K562 (cell line): ENCODE measurements around the gene CHST13. TPM values are rescaled to one million over a fixed set of nuclear protein-coding genes. Genes with fewer than 3 reads are reported as not detected.

Source experiments
- ATAC-seq: fragments of 200-7000 bp; cut with Tn5 transposase; 3 replicates; pipeline ENCODE4 v1.9.1; 2020; ENCODE audit warnings: moderate library complexity
- BruUV-seq: library from RNA; stranded (reverse); fragments of 400-500 nt; replicated peaks from 2 replicates; lab custom pipeline; 2021; lab: Mats Ljungman, UMichigan
- CTCF ChIA-PET: fragments of 300-600 bp; formaldehyde crosslinking; extraction: SDS; loops from one replicate; lab custom pipeline; 2021; ENCODE audit warnings: low intra/inter-chr PET ratio; lab: Yijun Ruan, JAX
- POLR2A ChIA-PET: fragments of 300-600, 350-650 bp; sonication (Branson Sonifier 250); formaldehyde crosslinking; extraction: SDS; loops from one replicate; lab custom pipeline; 2021; ENCODE audit warnings: antibody characterized with exemption, inconsistent platforms; lab: Yijun Ruan, JAX
- DNase-seq, 4 experiments: peaks; one replicate each; pipeline versions ENCODE4 v3.0.0 to v3.0.0-alpha.2; 2011 to 2018; ENCODE audit warnings: low spot score in 3 of 4, mixed read lengths in 3 of 4; ENCODE audit errors: extremely low read depth in 1 of 4
- FAIRE-seq: peaks from 2 replicates; lab custom pipeline; 2011; peaks lifted over from hg19 to GRCh38; lab: Jason Lieb, UNC
- H2AFZ ChIP-seq: 2 replicates; pipeline ENCODE4 v1.6.0; 2011; ENCODE audit warnings: low read depth, low read length, control low read depth, inconsistent platforms
- H3K27ac ChIP-seq: fragments of 200-600 bp; 3 replicates; pipeline ENCODE4 v1.8.0; 2011; ENCODE audit warnings: low read depth, mild to moderate bottlenecking, control low read depth, inconsistent platforms, low read length, moderate library complexity, mixed read lengths; ENCODE audit errors: extremely low read depth
- H3K27me3 ChIP-seq, 2 experiments: fragments of 300-600 bp in 1 of 2; 2 replicates in 1 of 2; 3 replicates in 1 of 2; pipeline versions ENCODE4 v1.6.0 to v1.8.0; 2011; ENCODE audit warnings: inconsistent platforms in 2 of 2, low read length in 2 of 2, mild to moderate bottlenecking in 1 of 2, mixed read lengths in 1 of 2, moderate library complexity in 1 of 2; ENCODE audit not compliant: control insufficient read depth in 2 of 2, insufficient read depth in 2 of 2
- H3K36me3 ChIP-seq: fragments of 300-600 bp; 3 replicates; pipeline ENCODE4 v1.8.0; 2011; ENCODE audit warnings: mild to moderate bottlenecking, low read length, inconsistent platforms; ENCODE audit not compliant: control insufficient read depth, insufficient read depth
- H3K4me1 ChIP-seq, 2 experiments: fragments of 200-600 bp in 1 of 2; replicated peaks in 1 of 2; 2 replicates in 1 of 2; 3 replicates in 1 of 2; pipeline versions ENCODE4 v1.5.1 to v1.8.0; 2011; ENCODE audit warnings: inconsistent platforms in 2 of 2, low read length in 2 of 2, mild to moderate bottlenecking in 1 of 2, mixed read lengths in 1 of 2, moderate library complexity in 1 of 2; ENCODE audit not compliant: control insufficient read depth in 2 of 2, insufficient read depth in 2 of 2
- H3K4me2 ChIP-seq: 2 replicates; pipeline ENCODE4 v1.6.1; 2011; ENCODE audit warnings: low read length, control low read depth, inconsistent platforms, mixed read lengths; ENCODE audit not compliant: insufficient read depth
- H3K4me3 ChIP-seq: fragments of 200-600 bp; sonication (generic), shearing (Covaris generic); 2 replicates; pipeline ENCODE4 v1.5.1; 2016; ENCODE audit warnings: control low read depth, inconsistent platforms
- H3K79me2 ChIP-seq: fragments of 200-600 bp; 3 replicates; pipeline ENCODE4 v1.8.0; 2011; ENCODE audit warnings: low read length, inconsistent platforms; ENCODE audit not compliant: control insufficient read depth, insufficient read depth
- H3K9ac ChIP-seq, 2 experiments: 2 replicates each; pipeline versions ENCODE4 v1.6.0 to v1.6.1; 2011; ENCODE audit warnings: low read depth in 2 of 2, low read length in 2 of 2, control low read depth in 1 of 2, inconsistent platforms in 1 of 2, mild to moderate bottlenecking in 1 of 2, mixed read lengths in 1 of 2; ENCODE audit not compliant: insufficient read depth in 1 of 2
- H3K9me1 ChIP-seq: one replicate; pipeline ENCODE4 v1.6.0; 2011; ENCODE audit warnings: inconsistent platforms, mild to moderate bottlenecking, low read length, moderate library complexity; ENCODE audit not compliant: control insufficient read depth, insufficient read depth
- H3K9me3 ChIP-seq: replicated peaks from 2 replicates; pipeline ENCODE4 v1.5.1; 2011; ENCODE audit warnings: low read depth, low read length, inconsistent platforms; ENCODE audit not compliant: control insufficient read depth, insufficient read depth
- H4K20me1 ChIP-seq: replicated peaks from 2 replicates; pipeline ENCODE4 v1.6.1; 2011; ENCODE audit warnings: low read length, inconsistent platforms, mixed read lengths; ENCODE audit not compliant: control insufficient read depth, insufficient read depth
- ATF2 ChIP-seq: sonication (generic); formaldehyde crosslinking; IDR thresholded peaks from 2 replicates; pipeline ENCODE4 v1.8.1; 2022; ENCODE audit warnings: missing genetic modification reagents
- HCFC1 ChIP-seq: IDR thresholded peaks from 2 replicates; pipeline ENCODE4 v1.6.1; 2012; ENCODE audit warnings: low read depth, low read length, improper control_type of control experiment
- HNRNPH1 ChIP-seq: fragments of 200-400 bp; formaldehyde crosslinking; optimal IDR thresholded peaks from 2 replicates; pipeline ENCODE3; 2017; ENCODE audit warnings: low read depth, mild to moderate bottlenecking, low read length, moderate library complexity
- TCF7 ChIP-seq: sonication (generic); IDR thresholded peaks from 2 replicates; pipeline ENCODE4 v1.6.1; 2016; ENCODE audit warnings: antibody characterized with exemption, borderline replicate concordance
- TCFL5 ChIP-seq: fragments of 250-450 bp; sonication (Bioruptor Pico); conservative IDR thresholded peaks from 2 replicates; pipeline ENCODE4 v1.6.1; 2021; ENCODE audit warnings: mild to moderate bottlenecking, moderate library complexity, matching md5 sums
- WGBS: fragments of 100-300 bp; shearing (Covaris generic); methylation state at CpG from one replicate; pipeline ENCODE4 v1.1.6; 2016; ENCODE audit warnings: low coverage, mixed read lengths; ENCODE audit not compliant: insufficient coverage; ENCODE audit errors: missing lambda C conversion rate; 5-methylcytosine and 5-hydroxymethylcytosine counted together
- in situ Hi-C: fragments of 300-500 bp; cut with MboI; formaldehyde crosslinking; loops from 4 replicates; pipeline ENCODE4 v1.15.0; 2018; ENCODE audit warnings: inconsistent platforms, mixed read lengths
- intact Hi-C: fragments of 100-400 bp; cut with micrococcal nuclease; formaldehyde crosslinking; loops from 2 replicates; pipeline ENCODE4 v1.14.2; 2022
- polyA plus RNA-seq, 8 experiments: library from polyadenylated mRNA; depleted of rRNA in 4 of 8; stranded (reverse) in 5 of 8; unstranded in 3 of 8; fragments of >200 nt; fragmentation: Nextera tagmentation in 2 of 8; fragmentation: Illumina TruSeq in 1 of 8; extraction: Ambion mirVana in 2 of 8; extraction: Trizol in 1 of 8; gene quantifications; 2 replicates each; pipeline versions ENCODE4 v1.2.1 to v1.2.3, GENCODE V29; 2011 to 2014; ENCODE audit warnings: inconsistent platforms in 1 of 8, missing spikeins in 1 of 8
- total RNA-seq, 7 experiments: library from RNA; depleted of rRNA in 6 of 7; stranded (reverse); fragments of >200 nt in 6 of 7; fragmentation: Illumina TruSeq in 2 of 7; extraction: Trizol in 2 of 7; gene quantifications; 2 replicates each; pipeline versions ENCODE4 v1.2.1 to v1.2.3, GENCODE V29; 2011 to 2021; ENCODE audit warnings: low replicate concordance in 1 of 7
- TF ChIP-seq, protein P1 (sequence below), 3 experiments: IDR thresholded peaks in 2 of 3; conservative IDR thresholded peaks in 1 of 3; 2 replicates each; pipeline ENCODE4 v1.5.1; 2011 to 2012; ENCODE audit warnings: low read length in 3 of 3, mild to moderate bottlenecking in 3 of 3, control low read depth in 2 of 3, improper control_type of control experiment in 1 of 3, inconsistent platforms in 1 of 3, low read depth in 1 of 3, mixed read lengths in 1 of 3, moderate library complexity in 1 of 3; ENCODE audit not compliant: insufficient read depth in 2 of 3
- TF ChIP-seq, protein P2 (sequence below): fragments of 450-650 bp; formaldehyde crosslinking; conservative IDR thresholded peaks from 2 replicates; pipeline ENCODE4 v1.4.0; 2022; ENCODE audit warnings: mild to moderate bottlenecking, missing genetic modification characterization

Gene CHST13
- total and polyA plus RNA-seq, 9 of the 15 experiments (the other 6 are each of a cell fraction or from before 2014, with no cell fraction given), result not detected

GRCh38 chr3:126517291-126517951, 6.5 kb upstream of the CHST13 start, which contains the start of gene UROC1:
UROC1 (minus strand) TSS chr3:126517773; CDS start chr3:126517719, 54 bp downstream.
- Histone ChIP-seq H3K4me1 (no peaks in the 10 kb centered on the region; a peak in 1 of 5 replicates), H3K9ac (no peak within 1 kb of the TSS), H4K20me1 (peaks cover 3% of the 10 kb centered on the region; the same call in 1 of the 2 replicates), H3K27ac (no peak within 1 kb of the TSS), H3K27me3 (peaks cover 0 to 26% of the 10 kb centered on the region in 2 experiments; a peak in 2 of 5 replicates), H3K79me2 (no peaks in the 10 kb centered on the region), H3K4me2 (no peak within 1 kb of the TSS), H3K4me3 (no peak within 1 kb of the TSS), H3K36me3 (no peaks in the 10 kb centered on the region), H2AFZ (no peak within 1 kb of the TSS), H3K9me3 (no peaks in the 10 kb centered on the region), H3K9me1 (no peaks in the 10 kb centered on the region)
- CTCF ChIA-PET, result no interaction called here
- POLR2A ChIA-PET, result no interaction called here
- no TSS peak for BruUV-seq
- no peak for TF ChIP-seq TCF7
- FAIRE-seq (no peak), ATAC-seq (no peak), DNase-seq (no peak)
- 6% methylated on average over 10 of the region's 16 CpGs for WGBS
- in situ Hi-C loops (no loop called here), intact Hi-C loops (no loop called here)

DNA sequence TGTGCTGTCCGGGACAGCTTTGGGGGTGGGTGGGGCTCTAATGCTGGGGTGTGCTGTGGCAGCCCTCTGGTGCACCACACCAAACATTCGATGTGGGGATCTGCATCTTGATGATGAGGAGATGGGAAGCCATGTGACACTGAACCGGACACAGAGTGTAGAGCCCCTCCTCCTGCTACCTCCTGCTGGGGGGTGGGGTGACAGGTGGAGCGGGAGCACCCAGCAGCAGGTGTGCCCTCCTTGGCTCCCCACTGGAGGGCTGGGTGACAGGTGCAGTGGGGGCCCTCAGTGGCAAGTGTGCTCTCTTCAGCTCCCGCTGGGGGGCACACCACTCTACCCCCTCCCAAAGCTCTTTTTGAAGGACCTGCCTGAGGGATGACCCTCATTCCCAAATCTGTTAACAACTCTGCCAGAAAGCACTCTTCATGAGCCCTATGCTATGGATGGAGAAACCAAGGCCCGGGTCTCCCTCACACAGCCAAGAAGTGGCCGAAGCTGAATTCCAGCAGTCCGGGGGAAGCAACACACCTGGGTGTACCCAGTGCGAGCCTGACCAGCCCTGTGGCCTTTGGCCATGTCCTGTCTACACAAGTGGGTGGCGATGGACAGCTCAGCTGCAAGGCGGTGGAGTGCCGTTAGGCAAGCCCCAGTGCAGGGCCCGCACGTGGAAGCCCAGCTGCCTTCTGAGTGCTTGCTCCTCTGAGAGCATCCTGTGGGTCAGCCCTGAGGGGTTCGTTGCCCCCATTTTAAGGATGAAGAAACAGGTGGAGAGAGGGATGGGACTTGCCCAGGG, 5.8 kb upstream of the CHST13 start:
- in situ Hi-C loops (no loop called here), intact Hi-C loops (no loop called here)
- Histone ChIP-seq H2AFZ (no peak overlapping the region), H3K4me3 (no peak overlapping the region), H3K36me3 (no peaks in the 10 kb centered on the region), H3K9me1 (no peaks in the 10 kb centered on the region), H3K4me2 (no peak overlapping the region), H4K20me1 (peaks cover 3% of the 10 kb centered on the region; the same call in 1 of the 2 replicates), H3K27me3 (peaks cover 0 to 23% of the 10 kb centered on the region in 2 experiments; a peak in 2 of 5 replicates), H3K9me3 (no peaks in the 10 kb centered on the region), H3K27ac (no peak overlapping the region), H3K4me1 (no peaks in the 10 kb centered on the region; a peak in 1 of 5 replicates), H3K9ac (no peak overlapping the region), H3K79me2 (no peaks in the 10 kb centered on the region)
- BruUV-seq, result no TSS peak
- no peak for ATAC-seq
- FAIRE-seq, result no peak
- POLR2A ChIA-PET, result interaction anchor here (0.6 kb wide), 1 partner anchor 942 kb away, joined by 4 read pairs; no protein-coding TSS in a partner anchor
- CTCF ChIA-PET, result interaction anchor here (0.5 kb wide), 1 partner anchor 1274 kb away, joined by 3 read pairs; no protein-coding TSS in a partner anchor
- no peak for DNase-seq
- WGBS, result 1% methylated on average over 10 of the region's 15 CpGs
- TF ChIP-seq, protein P1, sequence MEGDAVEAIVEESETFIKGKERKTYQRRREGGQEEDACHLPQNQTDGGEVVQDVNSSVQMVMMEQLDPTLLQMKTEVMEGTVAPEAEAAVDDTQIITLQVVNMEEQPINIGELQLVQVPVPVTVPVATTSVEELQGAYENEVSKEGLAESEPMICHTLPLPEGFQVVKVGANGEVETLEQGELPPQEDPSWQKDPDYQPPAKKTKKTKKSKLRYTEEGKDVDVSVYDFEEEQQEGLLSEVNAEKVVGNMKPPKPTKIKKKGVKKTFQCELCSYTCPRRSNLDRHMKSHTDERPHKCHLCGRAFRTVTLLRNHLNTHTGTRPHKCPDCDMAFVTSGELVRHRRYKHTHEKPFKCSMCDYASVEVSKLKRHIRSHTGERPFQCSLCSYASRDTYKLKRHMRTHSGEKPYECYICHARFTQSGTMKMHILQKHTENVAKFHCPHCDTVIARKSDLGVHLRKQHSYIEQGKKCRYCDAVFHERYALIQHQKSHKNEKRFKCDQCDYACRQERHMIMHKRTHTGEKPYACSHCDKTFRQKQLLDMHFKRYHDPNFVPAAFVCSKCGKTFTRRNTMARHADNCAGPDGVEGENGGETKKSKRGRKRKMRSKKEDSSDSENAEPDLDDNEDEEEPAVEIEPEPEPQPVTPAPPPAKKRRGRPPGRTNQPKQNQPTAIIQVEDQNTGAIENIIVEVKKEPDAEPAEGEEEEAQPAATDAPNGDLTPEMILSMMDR (IDR thresholded peaks at IDR 0.05 in 2 of 3, conservative IDR thresholded peaks at IDR 0.05 in 1 of 3; ENCODE audit: insufficient read depth in 2 of 3, low read depth in 1 of 3, low read length in 3 of 3), result peak in 1 of 3 experiments; percentile 2; a peak in 1 of 6 replicates
- TF ChIP-seq HCFC1, result no peak
- TF ChIP-seq HNRNPH1, result no peak
- TF ChIP-seq, protein P2, sequence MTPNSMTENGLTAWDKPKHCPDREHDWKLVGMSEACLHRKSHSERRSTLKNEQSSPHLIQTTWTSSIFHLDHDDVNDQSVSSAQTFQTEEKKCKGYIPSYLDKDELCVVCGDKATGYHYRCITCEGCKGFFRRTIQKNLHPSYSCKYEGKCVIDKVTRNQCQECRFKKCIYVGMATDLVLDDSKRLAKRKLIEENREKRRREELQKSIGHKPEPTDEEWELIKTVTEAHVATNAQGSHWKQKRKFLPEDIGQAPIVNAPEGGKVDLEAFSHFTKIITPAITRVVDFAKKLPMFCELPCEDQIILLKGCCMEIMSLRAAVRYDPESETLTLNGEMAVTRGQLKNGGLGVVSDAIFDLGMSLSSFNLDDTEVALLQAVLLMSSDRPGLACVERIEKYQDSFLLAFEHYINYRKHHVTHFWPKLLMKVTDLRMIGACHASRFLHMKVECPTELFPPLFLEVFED, result no peak
- TF ChIP-seq TCFL5 (CRISPR knock-in tag), result no peak
- no peak for TF ChIP-seq ATF2 (CRISPR knock-in tag)
